HG02852 (cell line): ENCODE data around the gene MANSC4.
A peak's percentile ranks its signal among the peaks of the same experiment; 100 is the strongest.

Experiments
- ATAC-seq: cut with Tn5 transposase; IDR thresholded peaks from one replicate; pipeline ENCODE4 v1.9.1; 2021; ENCODE audit warnings: mild to moderate bottlenecking, moderate library complexity; ENCODE audit not compliant: unreplicated experiment

MANSC4 gene

GRCh38 chr12:27801630-27802029 lies 21.6 kb upstream of the MANSC4 start:
- ATAC-seq = no peak

GRCh38 chr12:27800819-27801218 lies 20.8 kb upstream of the MANSC4 start:
- no peak for ATAC-seq

- ATAC-seq = no peak
Observed at GRCh38 chr12:27797301-27798025, 17.4 kb upstream of the MANSC4 start.

GRCh38 chr12:27796128-27796527 lies 16.1 kb upstream of the MANSC4 start:
- ATAC-seq = no peak

GRCh38 chr12:27794818-27795584 lies 15.0 kb upstream of the MANSC4 start:
- ATAC-seq = no peak

GRCh38 chr12:27790179-27790578 lies 10.1 kb upstream of the MANSC4 start:
- no peak for ATAC-seq

- no peak for ATAC-seq
Observed at GRCh38 chr12:27787559-27787958, 7.5 kb upstream of the MANSC4 start.

GRCh38 chr12:27785882-27786570 lies 6.0 kb upstream of the MANSC4 start:
- ATAC-seq = no peak

GRCh38 chr12:27782481-27782880 lies 2.4 kb upstream of the MANSC4 start:
- no peak for ATAC-seq

GRCh38 chr12:27781680-27782079 lies 1.6 kb upstream of the MANSC4 start:
- no peak for ATAC-seq

GRCh38 chr12:27780612-27781408 lies 774 bp upstream of the MANSC4 start:
- peak; percentile 28 for ATAC-seq

GRCh38 chr12:27779416-27779919 lies 568 bp downstream of the MANSC4 start:
- ATAC-seq = peak; percentile 18

- no peak for ATAC-seq
Observed at GRCh38 chr12:27778206-27778605, 1.8 kb downstream of the MANSC4 start.

- no peak for ATAC-seq
Observed at GRCh38 chr12:27777141-27777540, 2.9 kb downstream of the MANSC4 start.

GRCh38 chr12:27772328-27773049 lies 7.5 kb downstream of the MANSC4 start:
- no peak for ATAC-seq

GRCh38 chr12:27771481-27772327 lies 8.3 kb downstream of the MANSC4 start:
- ATAC-seq = no peak

GRCh38 chr12:27769142-27769673 lies 10.8 kb downstream of the MANSC4 start:
- ATAC-seq = no peak

GRCh38 chr12:27766587-27766986 lies 13.4 kb downstream of the MANSC4 start:
- no peak for ATAC-seq

GRCh38 chr12:27762757-27763156 lies 17.3 kb downstream of the MANSC4 start:
- no peak for ATAC-seq
